MM.1S (cell line): ENCODE data around the gene DHRS3.

Experiments used
- DNase-seq: peaks from one replicate; pipeline ENCODE4 v3.0.0-alpha.2; 2015
- H2AFZ ChIP-seq: fragments of 300-600 bp; sonication (generic); 2 replicates; pipeline ENCODE4 v1.6.0; 2016; ENCODE audit warnings: antibody characterized with exemption, low read length
- H3F3A ChIP-seq: fragments of 300-600 bp; sonication (generic); 2 replicates; pipeline ENCODE4 v1.6.1; 2016; ENCODE audit warnings: mild to moderate bottlenecking, antibody characterized with exemption, low read length, moderate library complexity, mixed read lengths; ENCODE audit not compliant: insufficient read depth
- H3K27ac ChIP-seq: fragments of 300-600 bp; sonication (generic); 2 replicates; pipeline ENCODE4 v1.5.1; 2016; ENCODE audit warnings: mild to moderate bottlenecking, low read length
- H3K27me3 ChIP-seq: fragments of 300-600 bp; sonication (generic); replicated peaks from 2 replicates; pipeline ENCODE4 v1.6.0; 2016; ENCODE audit warnings: low read length; ENCODE audit not compliant: insufficient read depth
- H3K36me3 ChIP-seq: fragments of 300-600 bp; sonication (generic); replicated peaks from 2 replicates; pipeline ENCODE4 v1.6.1; 2016; ENCODE audit warnings: mild to moderate bottlenecking, low read length, mixed read lengths; ENCODE audit not compliant: insufficient read depth
- H3K4me1 ChIP-seq: fragments of 300-600 bp; sonication (generic); 2 replicates; pipeline ENCODE4 v1.6.1; 2016; ENCODE audit warnings: low read length, mixed read lengths
- H3K4me2 ChIP-seq: fragments of 300-600 bp; sonication (generic); 2 replicates; pipeline ENCODE4 v1.6.0; 2016; ENCODE audit warnings: low read depth, low read length
- H3K4me3 ChIP-seq: fragments of 300-600 bp; sonication (generic); 2 replicates; pipeline ENCODE4 v1.5.1; 2016; ENCODE audit warnings: low read length, mixed read lengths
- H3K79me2 ChIP-seq: fragments of 300-600 bp; sonication (generic); 2 replicates; pipeline ENCODE4 v1.6.1; 2016; ENCODE audit warnings: mixed run types, low read length, mixed read lengths
- H3K9ac ChIP-seq: fragments of 300-600 bp; sonication (generic); 2 replicates; pipeline ENCODE4 v1.6.1; 2016; ENCODE audit warnings: low read length, mixed read lengths
- H3K9me2 ChIP-seq: fragments of 300-600 bp; sonication (generic); replicated peaks from 2 replicates; pipeline ENCODE4 v1.6.1; 2016; ENCODE audit warnings: mild to moderate bottlenecking, low read length, mixed read lengths; ENCODE audit not compliant: insufficient read depth
- H3K9me3 ChIP-seq: fragments of 300-600 bp; sonication (generic); replicated peaks from 2 replicates; pipeline ENCODE4 v1.6.1; 2016; ENCODE audit warnings: mild to moderate bottlenecking, low read length, mixed read lengths; ENCODE audit not compliant: insufficient read depth
- H4K20me1 ChIP-seq: fragments of 300-600 bp; sonication (generic); 2 replicates; pipeline ENCODE4 v1.6.1; 2016; ENCODE audit warnings: mild to moderate bottlenecking, low read length, moderate library complexity, mixed read lengths; ENCODE audit not compliant: insufficient read depth
- EZH2 ChIP-seq: fragments of 300-600 bp; sonication (generic); optimal IDR thresholded peaks from 2 replicates; pipeline ENCODE3; 2017; ENCODE audit warnings: low read depth, mild to moderate bottlenecking, antibody characterized with exemption, low read length, mixed read lengths
- EZH2phosphoT487 ChIP-seq: fragments of 300-600 bp; sonication (generic); IDR thresholded peaks from 2 replicates; pipeline ENCODE4 v1.6.1; 2018; ENCODE audit warnings: antibody characterized with exemption, low read length
- TF ChIP-seq, protein P1 (sequence below): fragments of 300-600 bp; sonication (generic); IDR thresholded peaks from 2 replicates; pipeline ENCODE4 v1.5.1; 2016; ENCODE audit warnings: antibody characterized with exemption, low read length, mixed read lengths

The DHRS3 gene

DNA sequence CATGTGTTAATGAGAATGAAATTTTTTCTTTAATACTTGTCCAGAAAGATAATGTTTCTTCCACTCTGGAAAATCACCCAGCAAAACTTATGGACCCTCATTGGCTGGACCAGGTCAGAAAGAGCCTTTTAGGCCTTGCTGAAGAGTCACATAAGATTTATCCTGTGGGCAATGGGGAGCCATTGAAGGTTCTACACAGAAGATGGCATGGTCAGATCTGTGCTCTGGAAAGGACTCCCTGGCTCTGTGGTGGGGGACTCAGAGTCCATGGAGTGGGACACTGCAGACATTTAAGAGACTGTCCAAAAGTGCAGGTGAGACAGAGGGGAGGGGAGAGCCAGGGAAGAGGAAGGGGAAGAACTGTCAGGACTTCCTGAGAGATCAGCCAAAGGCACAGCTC lies 66.4 kb downstream of the DHRS3 start:
- H4K20me1 ChIP-seq: no peaks in the 10 kb centered on the region
- DNase-seq: no peak
- no peaks in the 10 kb centered on the region for H3K36me3 ChIP-seq
- no peak overlapping the region for H3K4me3 ChIP-seq
- no peak overlapping the region for H2AFZ ChIP-seq
- H3K9me2 ChIP-seq: no peaks in the 10 kb centered on the region
- H3K4me1 ChIP-seq: no peaks in the 10 kb centered on the region
- TF ChIP-seq, protein P1, sequence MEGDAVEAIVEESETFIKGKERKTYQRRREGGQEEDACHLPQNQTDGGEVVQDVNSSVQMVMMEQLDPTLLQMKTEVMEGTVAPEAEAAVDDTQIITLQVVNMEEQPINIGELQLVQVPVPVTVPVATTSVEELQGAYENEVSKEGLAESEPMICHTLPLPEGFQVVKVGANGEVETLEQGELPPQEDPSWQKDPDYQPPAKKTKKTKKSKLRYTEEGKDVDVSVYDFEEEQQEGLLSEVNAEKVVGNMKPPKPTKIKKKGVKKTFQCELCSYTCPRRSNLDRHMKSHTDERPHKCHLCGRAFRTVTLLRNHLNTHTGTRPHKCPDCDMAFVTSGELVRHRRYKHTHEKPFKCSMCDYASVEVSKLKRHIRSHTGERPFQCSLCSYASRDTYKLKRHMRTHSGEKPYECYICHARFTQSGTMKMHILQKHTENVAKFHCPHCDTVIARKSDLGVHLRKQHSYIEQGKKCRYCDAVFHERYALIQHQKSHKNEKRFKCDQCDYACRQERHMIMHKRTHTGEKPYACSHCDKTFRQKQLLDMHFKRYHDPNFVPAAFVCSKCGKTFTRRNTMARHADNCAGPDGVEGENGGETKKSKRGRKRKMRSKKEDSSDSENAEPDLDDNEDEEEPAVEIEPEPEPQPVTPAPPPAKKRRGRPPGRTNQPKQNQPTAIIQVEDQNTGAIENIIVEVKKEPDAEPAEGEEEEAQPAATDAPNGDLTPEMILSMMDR: no peak
- TF ChIP-seq EZH2phosphoT487: no peak
- no peak overlapping the region for H3K9ac ChIP-seq
- H3K79me2 ChIP-seq: no peaks in the 10 kb centered on the region
- no peaks in the 10 kb centered on the region for H3F3A ChIP-seq
- no peaks in the 10 kb centered on the region for H3K9me3 ChIP-seq
- no peak overlapping the region for H3K4me2 ChIP-seq
- H3K27ac ChIP-seq: no peak overlapping the region
- peaks cover 9% of the 10 kb centered on the region; the same call in 1 of the 2 replicates for H3K27me3 ChIP-seq

DNA sequence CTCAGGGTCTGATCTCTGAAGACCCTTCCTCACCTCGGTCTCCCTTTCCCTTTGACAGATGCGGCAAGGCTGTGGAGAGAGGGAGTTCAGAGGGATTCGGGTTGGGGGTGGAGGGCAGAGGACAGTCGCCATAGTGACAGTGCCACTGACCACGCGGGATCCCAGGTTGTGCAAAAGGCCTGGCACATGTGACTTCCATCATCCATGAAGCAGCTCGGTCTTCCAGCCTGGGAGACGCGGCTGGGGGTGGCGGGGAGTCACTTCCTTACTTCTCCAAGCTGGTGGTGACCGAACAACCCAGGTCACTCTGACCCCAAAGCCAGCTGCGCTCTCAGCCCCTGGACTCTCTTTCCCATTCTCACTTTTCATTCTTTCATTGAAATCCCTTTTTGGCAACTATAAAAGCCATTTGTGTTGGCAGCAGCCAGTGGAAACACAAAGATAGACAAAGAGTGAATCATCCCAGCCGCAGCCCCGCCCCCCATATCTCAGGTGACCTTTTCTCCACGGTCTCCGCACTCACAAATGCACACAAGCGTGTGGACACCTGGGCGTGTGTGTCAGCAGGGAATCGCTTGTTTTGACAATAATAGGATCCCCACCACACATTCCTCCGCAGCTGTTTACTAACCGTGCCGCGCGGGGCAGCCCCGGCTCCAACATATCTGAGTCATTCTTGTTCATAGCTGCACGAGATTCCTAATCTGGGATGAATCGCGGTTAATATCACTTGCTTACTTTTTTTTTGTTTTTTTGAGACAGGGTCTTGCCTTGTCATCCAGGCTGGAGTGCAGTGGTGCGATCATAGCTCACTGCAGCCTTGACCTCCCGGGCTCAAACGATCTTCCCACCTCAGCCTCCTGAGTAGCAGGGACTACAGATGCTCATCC lies 68.3 kb downstream of the DHRS3 start:
- H2AFZ ChIP-seq: no peak overlapping the region
- H3F3A ChIP-seq: no peaks in the 10 kb centered on the region
- no peaks in the 10 kb centered on the region for H3K79me2 ChIP-seq
- peaks cover 4% of the 10 kb centered on the region; the same call in 1 of the 2 replicates for H3K27me3 ChIP-seq
- H3K9me2 ChIP-seq: no peaks in the 10 kb centered on the region
- TF ChIP-seq EZH2: no peak
- TF ChIP-seq, protein P1: no peak
- no peak for TF ChIP-seq EZH2phosphoT487
- no peaks in the 10 kb centered on the region for H3K36me3 ChIP-seq
- no peak overlapping the region for H3K4me3 ChIP-seq
- DNase-seq: no peak
- no peak overlapping the region for H3K9ac ChIP-seq
- H4K20me1 ChIP-seq: no peaks in the 10 kb centered on the region
- H3K27ac ChIP-seq: no peak overlapping the region
- no peaks in the 10 kb centered on the region for H3K9me3 ChIP-seq
- H3K4me1 ChIP-seq: no peaks in the 10 kb centered on the region
- no peak overlapping the region for H3K4me2 ChIP-seq

DNA sequence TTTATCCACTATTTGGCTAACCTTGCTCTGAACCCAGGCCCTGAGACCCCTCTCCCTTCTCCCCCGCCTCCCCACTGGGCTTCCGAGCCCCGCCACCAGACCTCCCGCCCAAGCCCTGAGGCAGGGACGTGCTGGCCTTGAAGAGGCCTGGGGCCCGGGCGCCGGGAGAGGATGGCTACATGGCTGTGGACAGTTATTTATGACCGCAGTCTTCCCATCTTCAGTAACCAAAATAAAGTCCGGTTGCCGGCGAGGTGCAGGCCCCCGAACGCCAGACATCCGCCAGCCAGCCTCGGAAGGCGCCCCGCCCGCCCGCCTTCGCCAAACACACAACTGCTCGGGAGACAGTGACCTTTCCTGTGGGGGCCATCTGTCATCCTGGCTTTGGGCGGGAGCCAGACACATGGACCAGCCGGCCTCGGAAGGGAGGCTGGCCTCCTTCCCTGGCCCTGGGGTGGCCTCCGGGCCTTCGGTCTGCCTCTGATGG lies 69.0 kb downstream of the DHRS3 start:
- no peak overlapping the region for H3K27ac ChIP-seq
- no peaks in the 10 kb centered on the region for H3K4me1 ChIP-seq
- peaks cover 7% of the 10 kb centered on the region; the same call in 1 of the 2 replicates for H3K27me3 ChIP-seq
- no peaks in the 10 kb centered on the region for H4K20me1 ChIP-seq
- H3K79me2 ChIP-seq: no peaks in the 10 kb centered on the region
- no peaks in the 10 kb centered on the region for H3F3A ChIP-seq
- H3K9me3 ChIP-seq: no peaks in the 10 kb centered on the region
- TF ChIP-seq, protein P1: no peak
- TF ChIP-seq EZH2 (no peak), EZH2phosphoT487 (no peak)
- no peak for DNase-seq
- no peak overlapping the region for H3K4me2 ChIP-seq
- H2AFZ ChIP-seq: no peak overlapping the region
- H3K9me2 ChIP-seq: no peaks in the 10 kb centered on the region
- no peak overlapping the region for H3K4me3 ChIP-seq
- no peaks in the 10 kb centered on the region for H3K36me3 ChIP-seq
- H3K9ac ChIP-seq: no peak overlapping the region
